ENCODE data around the gene NFIA. TPM values are rescaled to one million over a fixed set of nuclear protein-coding genes. Genes with fewer than 3 reads are reported as not detected.

NFIA gene
- total RNA-seq, 1 experiment from 2014 or later: 0.35 TPM

GRCh38 chr1:61290525-61290924 lies 208.2 kb downstream of the NFIA start:
- TF ChIP-seq CTCF (conservative IDR thresholded peaks at IDR 0.05): no peak
- H3K27ac ChIP-seq (ENCODE audit: insufficient read length, low read depth, low read length): no peak overlapping the region
- no peak overlapping the region for H4K8ac ChIP-seq (replicated peaks; ENCODE audit: insufficient read length, low read depth, low read length)
- no peak overlapping the region for H2BK5ac ChIP-seq (ENCODE audit: insufficient read length, low read length)
- H3K27me3 ChIP-seq (ENCODE audit: insufficient read depth, low read length): no peaks in the 10 kb centered on the region
- H4K5ac ChIP-seq (ENCODE audit: insufficient read length, low read depth, low read length): no peak overlapping the region
- no peak overlapping the region for H3K23ac ChIP-seq (ENCODE audit: insufficient read length, low read depth, low read length)
- no peak overlapping the region for H3K56ac ChIP-seq (ENCODE audit: insufficient read length, low read depth, low read length)
- no peak for DNase-seq
- no peak overlapping the region for H3K18ac ChIP-seq (ENCODE audit: insufficient read length, low read depth, low read length)
- H2BK12ac ChIP-seq (ENCODE audit: insufficient read length, low read depth, low read length): no peak overlapping the region
- no peaks in the 10 kb centered on the region for H3K79me2 ChIP-seq (ENCODE audit: insufficient read depth, low read length)
- Mint-ChIP-seq H3K9me3 (no peaks in the 10 kb centered on the region; a peak in 1 of 5 replicates), H3K27me3 (ENCODE audit: low read depth) (no peaks in the 10 kb centered on the region; the same call in 1 of the 2 replicates), H3K27ac (no peak overlapping the region), H3K4me3 (no peak overlapping the region), H3K36me3 (ENCODE audit: insufficient read depth in 1 of 3, low read depth in 3 of 3) (no peaks in the 10 kb centered on the region), H3K4me1 (peaks cover 50 to 51% of the 10 kb centered on the region in 2 experiments)
- no peak overlapping the region for H3K14ac ChIP-seq (ENCODE audit: insufficient read depth, low read length)
- H4K20me1 ChIP-seq (ENCODE audit: control insufficient read depth, insufficient read depth, insufficient read length): no peaks in the 10 kb centered on the region
- H3K4me1 ChIP-seq (ENCODE audit: insufficient read depth, low read length): peaks cover 19% of the 10 kb centered on the region
- no peak overlapping the region for H2BK15ac ChIP-seq (ENCODE audit: low read depth, low read length)
- H2AK5ac ChIP-seq (ENCODE audit: insufficient read length, low read length): no peak overlapping the region
- H2BK20ac ChIP-seq (ENCODE audit: low read depth, low read length, poor library complexity, severe bottlenecking): no peak overlapping the region
- H2AFZ ChIP-seq (ENCODE audit: low read length): no peak overlapping the region
- no peaks in the 10 kb centered on the region for H3K23me2 ChIP-seq (ENCODE audit: insufficient read length, low read depth, low read length, poor library complexity, severe bottlenecking)
- no peak overlapping the region for H3K9ac ChIP-seq (ENCODE audit: extremely low read depth, insufficient read length, low read length)
- H3K9me3 ChIP-seq (ENCODE audit: control insufficient read depth, low read depth, low read length): no peaks in the 10 kb centered on the region
- no CpG with 5 or more reads among the region's 3 CpGs for WGBS (ENCODE audit: extremely low coverage, insufficient read length, low lambda C conversion rate)
- H3K4ac ChIP-seq (ENCODE audit: low read depth, low read length): no peak overlapping the region
- no peak overlapping the region for H3K4me2 ChIP-seq (ENCODE audit: insufficient read depth, insufficient read length, low read length)
- peak overlapping the region; percentile 41 for H2BK120ac ChIP-seq (ENCODE audit: low read depth, low read length, poor library complexity, severe bottlenecking)
- no peaks in the 10 kb centered on the region for H3K79me1 ChIP-seq (ENCODE audit: insufficient read depth, low read depth, low read length, poor library complexity, severe bottlenecking)
- no peak overlapping the region for H4K91ac ChIP-seq (ENCODE audit: insufficient read length, low read depth, low read length)
- no peak overlapping the region for H3T11ph ChIP-seq (ENCODE audit: low read length)

Data from H9 (cell line).